ELR (cell line): Measurements from ENCODE around the gene PRKAR1B.
"Not testable (repeated sequence)": the region's sequence is repeated elsewhere in the genome, so short reads cannot be mapped to it uniquely, and the experiment has no call there.

Source experiments
- DNase-seq: peaks from one replicate; pipeline ENCODE4 v3.0.0-alpha.2; 2015; ENCODE audit warnings: low read depth

The PRKAR1B gene

DNA sequence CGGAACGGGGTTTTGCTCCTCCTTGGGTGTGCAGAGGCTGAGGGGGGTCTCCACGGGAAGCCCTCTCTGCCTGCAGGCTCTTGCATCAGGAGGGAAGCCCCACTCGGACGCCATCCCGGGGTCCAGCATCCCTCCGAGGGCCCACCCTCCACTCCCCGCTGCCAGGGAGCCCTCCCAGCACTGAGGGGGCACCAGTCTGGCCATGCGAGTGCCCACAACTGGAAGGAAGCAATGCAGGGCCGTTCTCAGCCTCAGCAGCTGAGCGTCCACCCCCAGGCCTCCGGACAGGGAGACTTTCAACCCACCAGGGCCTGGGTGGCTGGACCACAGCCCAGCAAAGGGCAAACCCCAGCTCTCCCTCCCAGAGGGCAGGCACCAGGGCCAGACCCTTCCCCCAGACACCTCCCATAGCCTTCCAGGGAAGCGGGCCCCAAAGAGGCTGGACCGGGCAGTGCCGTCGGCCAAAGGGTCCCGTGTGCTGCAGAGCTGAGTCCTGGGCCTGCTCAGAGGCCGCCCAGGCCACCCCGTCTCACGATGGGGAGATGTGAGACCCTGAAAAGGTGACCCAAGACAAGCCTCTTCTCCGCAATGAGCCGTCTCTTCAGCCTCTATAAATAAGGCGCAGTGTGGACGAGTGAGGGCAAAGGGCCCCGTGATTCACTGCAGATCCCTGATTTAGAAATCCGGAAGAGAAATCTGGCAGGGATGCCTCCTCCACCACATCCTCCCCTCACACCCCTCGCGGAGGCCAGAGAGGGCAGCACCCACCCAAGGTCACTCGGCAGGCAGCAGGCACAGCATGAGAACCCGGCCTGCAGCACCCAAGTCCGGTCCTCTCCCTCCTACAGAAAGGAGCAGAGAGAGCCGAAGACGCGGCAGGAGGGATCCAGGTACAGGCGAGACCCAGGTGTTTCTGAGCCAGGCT lies 82.4 kb downstream of the PRKAR1B start:
- no peak for DNase-seq

DNA sequence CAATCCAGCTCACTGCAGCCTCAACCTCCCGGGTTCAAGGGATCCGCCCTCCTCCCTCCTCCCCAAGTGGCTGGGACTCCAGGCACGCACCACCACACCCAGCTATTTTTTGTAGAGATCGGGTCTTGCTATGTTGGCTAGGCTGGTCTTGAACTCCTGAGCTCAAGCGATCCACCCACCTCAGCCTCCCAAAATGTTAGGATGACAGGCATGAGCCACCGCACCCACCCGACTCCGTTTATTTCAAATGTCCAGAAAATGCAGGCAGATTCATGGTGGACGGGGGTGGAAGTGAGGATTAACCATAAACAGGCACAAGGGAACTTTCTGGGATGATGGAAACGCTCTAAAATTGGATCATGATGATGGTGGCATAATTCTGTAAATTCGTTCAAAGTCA lies 85.1 kb downstream of the PRKAR1B start:
- no peak for DNase-seq

DNA sequence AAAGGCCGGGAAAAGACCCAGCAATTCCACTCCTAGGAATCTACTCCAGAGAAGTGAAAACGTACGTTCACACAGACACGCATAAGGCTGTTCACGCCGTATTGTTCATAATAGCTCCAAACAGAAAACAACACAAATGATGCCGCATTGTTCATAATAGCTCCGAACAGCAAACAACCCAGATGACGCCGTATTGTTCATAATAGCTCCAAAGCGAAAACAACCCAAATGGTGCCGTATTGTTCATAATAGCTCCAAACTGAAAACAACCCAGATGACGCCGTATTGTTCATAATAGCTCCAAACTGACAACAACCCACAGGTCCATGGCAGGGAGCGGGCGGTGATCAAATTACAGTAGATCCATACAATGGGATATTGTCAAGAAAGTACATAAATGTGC lies 85.8 kb downstream of the PRKAR1B start:
- peak; percentile 10 for DNase-seq

DNA sequence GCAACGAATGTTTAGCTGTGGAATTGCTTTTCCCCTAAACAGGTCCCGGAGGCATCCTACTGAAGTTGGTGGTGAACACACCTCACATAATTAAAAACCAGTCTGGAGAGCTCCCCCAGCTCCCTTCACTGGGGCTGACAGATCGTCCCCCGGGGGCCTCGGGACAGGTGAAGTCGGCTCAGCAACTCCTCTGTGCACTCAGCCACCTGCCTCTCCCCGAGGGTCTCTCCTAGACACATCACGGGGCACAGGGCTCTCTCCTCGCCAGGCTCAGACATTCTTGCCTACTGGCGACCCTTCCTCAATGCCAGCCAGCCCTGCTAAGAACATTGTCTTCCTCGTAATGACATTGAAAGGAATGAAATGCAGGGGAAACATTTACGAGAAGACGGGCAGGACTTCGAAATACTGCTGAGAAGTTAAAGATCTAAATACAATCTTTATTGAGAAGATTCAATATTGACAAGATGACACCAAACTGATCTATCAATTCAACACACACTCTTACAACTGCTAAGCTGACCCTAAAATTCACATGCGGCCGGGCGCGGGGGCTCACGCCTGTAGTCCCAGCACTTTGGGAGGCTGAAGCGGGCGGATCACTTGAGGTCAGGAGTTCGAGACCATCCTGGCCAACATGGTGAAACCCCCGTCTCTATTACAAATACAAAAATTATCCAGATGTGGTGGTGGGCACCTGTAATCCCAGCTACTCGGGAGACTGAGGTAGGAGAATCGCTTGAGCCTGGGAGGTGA lies 88.6 kb downstream of the PRKAR1B start:
- no peak for DNase-seq

DNA sequence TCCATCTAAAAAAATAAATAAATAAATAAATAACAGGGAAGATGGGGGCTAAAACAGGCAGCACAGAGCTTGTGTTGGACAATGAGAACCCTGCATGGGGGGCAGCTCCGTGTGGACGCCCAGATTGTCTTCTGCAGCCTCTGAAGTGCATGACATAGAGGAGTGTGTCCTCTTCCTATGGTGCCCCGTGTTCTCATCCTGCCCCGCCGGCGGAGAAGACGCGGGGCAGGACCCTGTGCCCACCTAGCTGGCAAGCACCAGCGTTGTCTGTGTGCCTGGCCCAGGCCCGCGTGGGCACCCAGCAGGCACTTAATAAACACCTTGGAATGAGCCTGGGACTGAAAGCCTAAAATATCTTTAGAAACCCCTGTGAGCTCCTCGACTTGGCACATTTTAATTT lies 89.3 kb downstream of the PRKAR1B start:
- DNase-seq: no peak

DNA sequence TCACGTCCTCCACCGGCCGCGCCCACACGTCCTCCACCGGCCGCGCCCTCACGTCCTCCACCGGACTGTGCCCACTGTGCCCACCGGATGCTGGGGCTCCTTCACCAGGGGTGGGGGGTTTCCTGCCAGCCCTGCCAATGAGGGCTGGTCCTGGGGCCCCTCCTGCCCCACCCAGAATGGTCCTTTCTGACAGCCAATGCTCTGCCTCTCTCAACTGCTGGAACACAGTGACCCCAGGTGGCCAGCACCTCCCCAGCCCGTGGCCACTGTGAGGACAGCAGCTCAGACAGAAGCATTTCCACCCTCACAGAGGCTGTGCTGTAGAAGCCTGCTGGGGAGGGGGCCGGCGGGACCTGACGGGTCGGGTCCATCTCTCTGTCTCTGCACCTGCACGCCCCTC lies 90.7 kb downstream of the PRKAR1B start:
- peak; percentile 53 for DNase-seq

DNA sequence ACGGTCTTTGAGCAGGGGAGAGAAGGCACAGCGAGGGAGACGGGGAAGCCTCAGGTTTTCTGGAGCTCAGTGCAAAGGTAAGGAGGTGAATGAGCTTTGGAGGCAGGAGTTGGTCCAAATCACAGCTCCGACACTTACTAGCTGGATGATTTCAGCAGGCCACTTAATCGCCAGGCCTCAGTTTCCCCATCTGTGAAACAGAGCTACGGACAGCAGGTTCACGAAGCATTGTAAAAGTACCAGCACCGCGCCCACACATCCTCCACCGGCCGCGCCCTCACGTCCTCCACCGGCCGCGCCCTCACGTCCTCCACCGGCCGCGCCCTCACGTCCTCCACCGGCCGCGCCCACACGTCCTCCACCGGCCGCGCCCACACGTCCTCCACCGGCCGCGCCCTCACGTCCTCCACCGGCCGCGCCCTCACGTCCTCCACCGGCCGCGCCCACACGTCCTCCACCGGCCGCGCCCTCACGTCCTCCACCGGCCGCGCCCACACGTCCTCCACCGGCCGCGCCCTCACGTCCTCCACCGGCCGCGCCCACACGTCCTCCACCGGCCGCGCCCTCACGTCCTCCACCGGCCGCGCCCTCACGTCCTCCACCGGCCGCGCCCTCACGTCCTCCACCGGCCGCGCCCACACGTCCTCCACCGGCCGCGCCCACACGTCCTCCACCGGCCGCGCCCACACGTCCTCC lies 91.2 kb downstream of the PRKAR1B start:
- not testable (repeated sequence) for DNase-seq

DNA sequence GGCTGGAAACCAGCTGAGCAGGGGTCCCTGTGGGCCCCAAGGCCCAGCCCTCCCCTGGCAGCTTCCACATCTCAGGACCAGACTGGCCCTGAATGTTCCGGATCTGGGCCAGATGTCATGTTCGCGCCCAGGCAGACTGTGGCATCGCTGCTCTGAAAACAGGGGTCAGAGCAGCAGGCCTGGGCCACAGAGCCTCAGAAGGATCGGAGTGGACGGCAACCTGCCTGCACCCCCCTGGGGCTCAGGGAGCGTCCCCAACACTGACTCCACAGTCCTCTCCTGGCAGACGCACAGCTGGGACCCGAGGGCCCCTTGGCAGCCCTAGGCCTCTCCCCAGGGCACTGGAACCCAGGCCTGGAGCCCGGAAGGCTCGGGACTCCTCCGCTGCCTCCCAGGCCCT lies 91.9 kb downstream of the PRKAR1B start:
- DNase-seq: no peak

DNA sequence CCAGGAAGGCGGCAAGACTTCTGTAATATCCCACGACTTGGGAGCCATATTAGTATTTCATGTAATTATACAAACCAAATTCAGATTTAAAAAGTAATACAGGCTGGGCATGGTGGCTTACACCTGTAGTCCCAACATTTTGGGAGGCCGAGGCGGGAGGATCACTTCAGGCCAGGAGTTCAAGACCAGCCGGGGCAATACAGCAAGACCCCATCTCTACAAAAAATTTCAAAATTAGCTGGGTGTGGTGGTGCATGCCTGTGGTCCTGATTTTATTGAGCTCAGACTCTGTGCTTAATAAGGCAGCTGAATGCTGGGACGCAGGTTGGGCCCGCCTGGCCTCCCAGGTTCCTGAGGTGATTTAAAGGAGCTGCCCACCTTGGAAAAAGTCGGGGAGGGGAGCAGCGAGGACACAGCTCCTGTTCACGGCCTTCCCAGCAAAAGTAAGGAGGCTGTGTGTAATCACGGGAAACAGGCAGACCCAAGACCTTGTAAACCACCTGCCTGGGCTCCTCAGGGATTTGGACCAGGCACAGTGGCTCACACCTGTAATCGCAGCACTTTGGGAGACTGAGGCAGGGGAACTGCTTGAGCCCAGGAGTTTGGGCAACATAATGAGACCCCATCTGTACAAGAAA lies 93.6 kb downstream of the PRKAR1B start:
- no peak for DNase-seq

DNA sequence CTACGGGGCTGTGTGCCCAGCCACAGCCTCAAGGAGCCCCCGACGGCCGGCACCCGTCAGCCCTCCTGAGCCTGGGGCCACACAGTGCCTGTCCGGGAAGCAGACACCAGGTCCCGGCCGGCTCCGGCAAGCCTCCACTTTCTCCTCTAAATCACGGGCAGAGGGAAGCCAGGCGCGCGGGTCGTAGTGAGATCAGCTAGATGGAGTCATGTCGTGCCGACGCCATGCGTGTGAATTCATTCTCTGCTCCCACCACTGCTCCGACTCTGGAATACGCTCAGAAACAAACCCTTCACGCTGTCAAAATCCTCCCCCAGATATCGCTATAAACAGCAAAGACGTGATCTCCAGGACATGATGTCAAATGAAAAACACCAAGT lies 94.3 kb downstream of the PRKAR1B start:
- no peak for DNase-seq

DNA sequence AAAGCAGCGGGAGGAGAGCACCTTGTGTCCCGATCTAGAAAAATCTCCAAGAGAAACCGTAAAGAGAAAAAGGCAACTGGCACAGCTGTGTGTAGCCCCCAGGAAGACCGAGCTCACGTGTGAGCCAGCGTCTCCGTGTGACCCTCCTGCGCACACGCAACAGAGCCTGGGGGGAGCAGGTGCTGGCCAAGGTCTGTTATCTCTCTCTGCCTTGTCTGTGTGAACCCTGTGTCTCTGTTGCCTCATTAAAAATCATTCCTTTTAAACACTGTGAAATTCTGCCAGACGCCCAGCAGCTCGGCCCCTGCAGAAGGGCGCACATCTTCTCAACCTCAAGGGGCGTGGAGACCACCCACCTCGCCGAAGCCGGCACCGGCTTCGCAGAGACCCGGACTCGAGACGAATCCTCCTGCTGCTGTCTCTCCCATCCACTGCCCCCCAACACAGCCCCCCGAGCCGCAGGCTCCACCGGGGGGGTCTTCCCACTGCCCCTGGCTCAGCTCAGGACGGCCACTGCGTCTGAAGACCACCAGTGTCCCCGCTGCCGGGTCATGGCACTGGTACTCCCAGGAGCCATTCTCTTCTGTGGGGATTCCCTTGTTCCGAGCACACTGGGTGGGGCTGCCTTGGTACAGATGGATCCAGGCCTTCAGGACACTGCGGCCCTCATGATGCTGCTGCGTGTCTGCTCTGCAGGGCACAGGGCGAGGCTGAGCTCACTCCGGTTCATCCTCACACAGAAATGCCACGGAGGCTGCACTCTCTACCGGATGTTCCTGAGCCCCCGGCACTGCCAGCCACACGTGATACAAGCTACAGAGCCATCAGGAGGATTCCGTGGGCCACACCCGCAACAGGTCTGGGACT lies 94.9 kb downstream of the PRKAR1B start:
- no peak for DNase-seq

DNA sequence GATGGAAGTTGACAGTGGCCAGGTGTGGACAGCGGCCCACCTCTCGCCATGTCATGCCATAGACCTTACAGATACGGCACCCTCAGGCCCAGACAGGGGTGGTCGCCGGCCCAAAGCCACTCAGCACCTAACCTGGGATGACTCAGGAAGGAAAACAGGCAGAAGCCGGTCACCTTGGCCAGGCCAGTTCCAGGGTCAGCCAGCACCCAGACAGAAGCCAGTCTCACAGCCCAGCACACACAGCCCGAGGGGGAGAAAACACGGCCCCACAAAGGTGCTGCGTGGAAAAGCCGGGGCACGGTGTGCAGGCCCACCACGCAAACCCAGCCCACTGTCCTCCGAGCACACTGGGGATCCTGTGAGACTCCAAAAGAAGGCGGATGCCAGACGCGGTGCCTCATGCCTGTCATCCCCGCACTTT lies 95.8 kb downstream of the PRKAR1B start:
- no peak for DNase-seq

DNA sequence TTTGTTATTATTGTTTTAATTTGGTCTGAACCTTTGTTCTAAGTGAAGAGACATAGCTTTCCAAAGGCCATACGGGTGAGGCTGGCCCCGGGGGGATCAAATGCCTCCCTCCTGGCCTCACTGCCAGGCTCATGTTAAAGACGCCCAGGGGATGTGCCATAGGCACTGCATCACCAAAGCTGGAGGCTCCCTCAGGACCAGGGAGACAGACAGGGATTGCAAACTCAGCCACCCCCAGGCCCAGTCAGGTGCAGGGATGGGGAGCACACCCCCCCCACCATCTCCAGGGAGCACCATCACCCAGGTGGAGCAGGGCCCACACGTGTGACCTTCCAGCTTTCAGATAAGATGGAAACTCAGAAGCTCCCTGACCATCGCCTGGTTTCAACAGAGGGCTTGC lies 96.5 kb downstream of the PRKAR1B start:
- DNase-seq: no peak

DNA sequence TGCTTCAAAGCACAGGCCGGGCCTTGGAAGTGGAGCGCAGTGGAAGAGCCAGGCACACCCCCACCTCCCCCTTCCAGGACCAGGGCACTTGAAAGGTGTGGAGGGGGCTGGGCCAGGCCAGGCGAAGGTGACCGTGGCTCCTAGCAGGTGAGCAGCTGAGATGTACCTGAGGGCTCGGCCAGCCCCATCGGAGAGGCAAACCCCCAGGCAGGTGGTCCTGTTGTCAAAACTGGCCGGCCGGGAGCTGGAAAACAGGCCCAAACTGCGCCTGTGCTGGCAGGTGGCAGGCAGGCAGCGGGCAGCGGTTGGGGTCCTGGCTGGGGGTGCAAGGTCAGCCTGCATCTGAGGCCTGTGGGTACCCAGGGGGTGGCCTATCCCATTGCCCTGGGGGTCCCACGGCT lies 97.0 kb downstream of the PRKAR1B start:
- DNase-seq: no peak

DNA sequence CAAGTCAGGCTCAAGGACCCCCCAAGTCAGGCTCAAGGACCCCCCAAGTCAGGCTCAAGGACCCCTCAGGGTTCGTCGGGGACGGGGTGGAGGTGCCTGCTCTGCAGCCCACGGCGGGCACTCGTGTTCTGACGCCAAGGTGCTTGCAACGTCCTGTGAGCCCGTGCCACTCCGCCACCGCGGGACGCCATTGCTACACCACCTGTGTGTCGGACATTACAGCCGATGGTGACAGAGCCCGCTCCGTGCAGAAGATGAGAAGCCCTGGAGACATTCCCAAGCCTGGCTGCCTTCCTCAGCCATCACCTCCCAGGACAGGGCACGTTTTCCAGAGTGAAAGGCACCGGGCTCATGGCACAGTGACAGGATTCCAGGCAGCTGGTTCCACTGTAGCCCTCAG lies 98.3 kb downstream of the PRKAR1B start:
- no peak for DNase-seq

DNA sequence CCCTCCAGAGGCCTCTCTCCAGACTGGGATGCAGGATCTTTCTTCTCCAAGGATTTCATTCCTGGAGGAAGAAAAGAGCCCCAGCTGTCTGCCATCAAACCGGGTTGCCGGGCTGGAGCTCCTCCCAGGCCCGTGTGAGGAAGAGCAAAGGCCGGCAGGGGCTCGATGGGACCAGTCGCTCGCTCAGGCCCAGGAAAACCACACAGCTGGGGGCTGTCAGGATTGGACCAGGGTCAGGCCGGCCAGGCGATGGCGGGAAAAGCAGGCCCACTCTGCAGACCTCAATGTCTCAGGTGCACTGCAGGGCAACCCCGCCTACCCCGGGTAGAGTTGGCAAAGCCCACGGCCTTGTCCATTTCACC lies 98.7 kb downstream of the PRKAR1B start:
- DNase-seq: no peak

DNA sequence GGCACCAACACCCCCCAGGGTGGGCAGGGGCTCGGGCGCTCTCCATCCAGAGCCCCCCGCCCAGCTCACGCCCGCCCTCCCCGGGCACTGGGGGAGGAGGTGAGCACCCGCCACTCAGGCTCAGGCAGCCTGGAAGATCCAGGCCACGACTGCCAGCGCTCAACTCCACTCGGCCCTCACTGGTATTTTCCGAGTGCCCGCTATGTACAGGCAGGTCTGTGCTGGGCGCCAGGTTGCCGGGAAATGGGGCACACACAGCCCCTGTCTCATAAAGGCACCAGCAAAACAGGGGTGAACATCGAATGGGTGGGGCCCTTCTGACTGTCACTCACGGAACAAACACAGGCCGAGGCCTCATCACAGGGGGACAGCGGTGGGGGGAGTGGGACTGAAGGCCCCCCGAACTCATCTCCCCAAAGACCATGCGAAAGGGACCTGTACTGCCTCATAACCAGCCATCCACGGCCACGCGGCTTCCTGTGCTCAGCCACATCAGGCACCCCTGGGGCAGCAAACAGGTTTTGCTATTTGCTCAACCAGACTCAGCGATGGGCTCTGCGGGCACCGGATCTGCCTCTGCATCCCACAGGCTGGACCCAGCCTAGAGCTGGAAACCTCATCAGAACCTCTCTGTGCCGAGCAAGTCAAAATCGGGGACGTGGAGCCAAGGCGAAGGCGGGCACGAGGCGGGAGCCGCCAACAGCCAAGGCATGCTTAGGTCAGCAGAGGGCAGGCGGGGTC lies 99.2 kb downstream of the PRKAR1B start:
- no peak for DNase-seq

DNA sequence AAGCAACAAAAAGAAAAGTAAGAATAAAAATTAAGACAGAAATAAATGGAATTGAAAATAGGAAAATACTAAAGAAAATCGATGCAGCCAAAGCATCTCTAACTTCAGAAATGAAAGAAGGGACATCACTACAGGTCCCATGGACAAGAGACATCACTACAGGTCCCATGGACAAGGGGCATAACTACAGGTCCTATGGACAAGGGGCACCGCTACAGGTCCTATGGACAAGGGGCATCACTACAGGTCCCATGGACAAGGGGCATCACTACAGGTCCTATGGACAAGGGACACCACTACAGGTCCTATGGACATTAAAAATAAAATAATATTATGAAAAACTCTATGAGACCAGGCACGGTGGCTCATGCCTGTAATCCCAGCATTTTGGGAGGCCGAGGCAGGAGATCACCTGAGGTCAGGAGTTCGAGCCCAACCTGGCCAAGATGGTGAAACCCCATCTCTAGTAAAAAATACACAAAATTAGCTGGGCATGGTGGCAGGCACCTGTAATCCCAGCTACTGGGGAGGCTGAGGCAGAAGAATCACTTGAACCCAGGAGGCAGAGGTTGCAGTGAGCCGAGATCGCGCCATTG lies 101.6 kb downstream of the PRKAR1B start:
- no peak for DNase-seq

DNA sequence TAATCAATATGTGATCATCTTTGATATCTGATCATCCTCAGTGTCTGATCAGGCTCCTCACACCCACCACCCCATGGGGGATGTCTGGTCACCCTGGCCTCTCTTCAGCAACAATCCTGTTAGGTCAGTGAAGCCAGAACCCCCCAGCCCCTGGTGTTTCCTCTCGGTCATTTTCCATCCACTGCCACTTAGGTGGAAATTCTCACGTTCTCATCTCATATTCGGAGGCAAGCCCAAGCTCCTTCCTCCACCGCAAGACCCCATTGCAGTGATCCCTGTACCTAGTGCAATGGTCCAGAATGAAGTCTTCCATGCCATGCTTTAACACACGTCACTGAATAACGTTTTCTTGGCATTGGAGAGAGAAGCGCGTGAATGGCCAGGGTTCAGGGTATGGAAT lies 103.6 kb downstream of the PRKAR1B start:
- DNase-seq: no peak

DNA sequence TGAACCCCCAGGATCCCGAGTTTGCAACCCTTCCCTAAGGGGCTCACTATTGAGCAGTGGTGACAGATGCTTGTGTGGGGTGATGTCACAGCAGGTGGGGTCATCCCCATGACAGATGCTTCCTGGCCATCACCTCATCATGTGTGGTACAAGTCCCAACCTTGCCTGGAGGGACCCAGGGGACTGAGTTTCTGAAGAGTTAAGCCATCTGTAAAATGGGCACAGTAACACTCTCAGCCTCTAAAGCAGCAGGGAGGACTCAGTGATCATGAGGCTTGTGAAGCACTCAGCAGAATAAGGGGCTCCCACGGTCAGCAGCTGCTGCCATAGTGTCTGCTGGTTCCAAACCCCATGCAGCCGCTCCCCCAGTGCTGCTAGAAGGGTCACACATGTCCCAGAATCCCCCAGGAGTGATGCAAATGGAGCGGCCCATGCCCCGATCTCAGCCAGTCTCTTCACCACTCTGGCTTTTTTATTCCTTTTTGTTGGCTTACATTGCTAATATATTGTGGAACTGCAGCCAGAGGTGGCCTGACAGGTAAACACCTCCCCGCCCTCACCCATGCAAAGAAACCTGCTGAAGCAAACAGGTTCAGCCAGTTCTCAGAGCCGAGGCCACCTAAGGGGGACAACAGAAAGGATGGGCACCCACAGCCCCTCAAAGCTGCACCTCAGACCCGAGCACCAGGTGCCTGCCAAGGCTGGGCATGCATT lies 105.4 kb downstream of the PRKAR1B start:
- DNase-seq: no peak
